PFSK-1 (cell line): ENCODE measurements around the gene ANKRD34A.

ENCODE experiments used
- FOXP2 ChIP-seq: optimal IDR thresholded peaks from 2 replicates; pipeline ENCODE3; 2011; ENCODE audit warnings: borderline replicate concordance, control low read depth, inconsistent platforms; ENCODE audit not compliant: insufficient read depth; ENCODE audit errors: extremely low read length, extremely low read depth
- POLR2AphosphoS5 ChIP-seq: IDR thresholded peaks from 2 replicates; pipeline ENCODE4 v1.6.1; 2012; ENCODE audit warnings: low read depth, mild to moderate bottlenecking, control low read depth, low read length, moderate library complexity
- SIN3A ChIP-seq: IDR thresholded peaks from 2 replicates; pipeline ENCODE4 v1.6.1; 2012; ENCODE audit warnings: mild to moderate bottlenecking, low read length, moderate library complexity, borderline replicate concordance; ENCODE audit not compliant: insufficient read depth
- TAF1 ChIP-seq: IDR thresholded peaks from 2 replicates; pipeline ENCODE4 v1.6.1; 2012; ENCODE audit warnings: low read length, control low read depth, borderline replicate concordance; ENCODE audit not compliant: insufficient read depth
- TF ChIP-seq, protein P1 (sequence below), 2 experiments: IDR thresholded peaks; 2 replicates each; pipeline versions ENCODE4 v1.6.1 to v1.8.0; 2011 to 2012; ENCODE audit warnings: low read depth in 2 of 2, low read length in 2 of 2, control low read depth in 1 of 2, inconsistent platforms in 1 of 2, mild to moderate bottlenecking in 1 of 2, moderate library complexity in 1 of 2; ENCODE audit not compliant: insufficient read depth in 1 of 2

ANKRD34A gene

DNA sequence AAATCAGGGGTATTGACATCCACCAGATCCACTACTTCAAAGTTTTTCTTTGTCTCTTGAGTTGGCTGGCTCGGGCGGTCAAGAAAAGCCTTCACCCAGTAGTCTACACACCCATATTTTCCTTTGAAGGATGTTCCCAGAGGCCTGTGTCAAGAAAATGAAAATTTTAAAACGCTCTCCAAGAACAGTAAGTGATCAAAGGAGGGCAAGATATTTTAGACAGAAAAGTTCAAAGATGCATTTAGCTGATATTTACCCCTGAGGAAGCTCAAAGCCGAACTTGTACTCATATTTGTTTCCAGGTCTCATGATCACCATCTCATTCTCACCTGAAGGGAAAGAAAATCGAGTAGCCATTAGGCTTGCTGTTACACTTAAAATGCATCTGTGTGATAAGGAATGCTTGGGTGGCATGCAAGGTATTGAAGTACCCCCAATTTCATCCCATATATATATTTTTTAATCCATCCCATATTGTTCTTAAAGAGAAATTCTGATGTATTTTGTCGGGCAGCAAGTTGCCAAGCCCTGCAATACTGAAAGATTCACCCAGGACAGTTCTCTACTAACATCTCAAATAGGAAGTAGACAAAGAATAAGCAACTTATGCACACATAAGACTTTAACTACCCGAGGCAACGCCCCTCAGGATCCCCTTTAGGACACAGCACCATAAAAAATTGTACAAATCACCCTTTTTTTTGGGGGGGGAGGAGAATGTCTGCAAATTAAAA is 30.9 kb upstream of the ANKRD34A start:
- no peak for TF ChIP-seq POLR2AphosphoS5
- TF ChIP-seq TAF1: no peak
- TF ChIP-seq SIN3A: no peak
- TF ChIP-seq, protein P1, sequence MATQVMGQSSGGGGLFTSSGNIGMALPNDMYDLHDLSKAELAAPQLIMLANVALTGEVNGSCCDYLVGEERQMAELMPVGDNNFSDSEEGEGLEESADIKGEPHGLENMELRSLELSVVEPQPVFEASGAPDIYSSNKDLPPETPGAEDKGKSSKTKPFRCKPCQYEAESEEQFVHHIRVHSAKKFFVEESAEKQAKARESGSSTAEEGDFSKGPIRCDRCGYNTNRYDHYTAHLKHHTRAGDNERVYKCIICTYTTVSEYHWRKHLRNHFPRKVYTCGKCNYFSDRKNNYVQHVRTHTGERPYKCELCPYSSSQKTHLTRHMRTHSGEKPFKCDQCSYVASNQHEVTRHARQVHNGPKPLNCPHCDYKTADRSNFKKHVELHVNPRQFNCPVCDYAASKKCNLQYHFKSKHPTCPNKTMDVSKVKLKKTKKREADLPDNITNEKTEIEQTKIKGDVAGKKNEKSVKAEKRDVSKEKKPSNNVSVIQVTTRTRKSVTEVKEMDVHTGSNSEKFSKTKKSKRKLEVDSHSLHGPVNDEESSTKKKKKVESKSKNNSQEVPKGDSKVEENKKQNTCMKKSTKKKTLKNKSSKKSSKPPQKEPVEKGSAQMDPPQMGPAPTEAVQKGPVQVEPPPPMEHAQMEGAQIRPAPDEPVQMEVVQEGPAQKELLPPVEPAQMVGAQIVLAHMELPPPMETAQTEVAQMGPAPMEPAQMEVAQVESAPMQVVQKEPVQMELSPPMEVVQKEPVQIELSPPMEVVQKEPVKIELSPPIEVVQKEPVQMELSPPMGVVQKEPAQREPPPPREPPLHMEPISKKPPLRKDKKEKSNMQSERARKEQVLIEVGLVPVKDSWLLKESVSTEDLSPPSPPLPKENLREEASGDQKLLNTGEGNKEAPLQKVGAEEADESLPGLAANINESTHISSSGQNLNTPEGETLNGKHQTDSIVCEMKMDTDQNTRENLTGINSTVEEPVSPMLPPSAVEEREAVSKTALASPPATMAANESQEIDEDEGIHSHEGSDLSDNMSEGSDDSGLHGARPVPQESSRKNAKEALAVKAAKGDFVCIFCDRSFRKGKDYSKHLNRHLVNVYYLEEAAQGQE (IDR thresholded peaks at IDR 0.05; ENCODE audit: insufficient read depth in 1 of 2, low read depth in 2 of 2, low read length in 2 of 2): no peak

DNA sequence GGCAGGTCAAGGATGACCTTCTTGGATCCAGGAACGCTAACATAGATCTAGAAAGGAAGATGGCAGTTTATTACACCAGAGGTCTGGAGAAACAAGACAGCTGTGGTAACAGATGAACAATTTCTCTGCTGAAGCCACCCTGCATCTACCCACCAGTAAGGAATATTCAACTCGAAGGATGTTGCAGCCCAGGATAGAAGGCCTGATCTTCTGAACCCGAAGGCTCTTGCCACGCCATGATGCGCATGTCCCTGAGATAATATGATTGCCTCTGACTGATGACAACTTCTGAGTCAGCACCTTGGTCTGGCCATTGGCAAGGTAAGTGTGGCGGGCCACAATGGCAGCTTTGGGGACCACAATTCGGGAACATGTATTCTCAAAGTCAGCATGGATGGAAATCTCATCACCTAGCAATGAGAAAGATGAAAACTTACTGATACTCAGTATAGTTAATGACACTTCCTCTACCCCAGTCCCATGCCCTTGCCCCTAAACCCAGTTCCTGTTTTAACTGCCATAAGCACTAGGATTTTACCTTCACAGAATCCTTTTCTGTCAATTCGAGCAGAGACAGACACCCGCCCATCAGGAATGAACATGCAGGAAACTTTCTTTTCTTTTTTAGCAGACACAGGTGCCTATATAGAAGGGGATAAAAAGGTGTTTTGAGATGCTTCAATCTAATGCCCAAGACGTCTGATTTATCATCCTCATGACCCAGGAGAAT is 30.2 kb upstream of the ANKRD34A start:
- no peak for TF ChIP-seq POLR2AphosphoS5

DNA sequence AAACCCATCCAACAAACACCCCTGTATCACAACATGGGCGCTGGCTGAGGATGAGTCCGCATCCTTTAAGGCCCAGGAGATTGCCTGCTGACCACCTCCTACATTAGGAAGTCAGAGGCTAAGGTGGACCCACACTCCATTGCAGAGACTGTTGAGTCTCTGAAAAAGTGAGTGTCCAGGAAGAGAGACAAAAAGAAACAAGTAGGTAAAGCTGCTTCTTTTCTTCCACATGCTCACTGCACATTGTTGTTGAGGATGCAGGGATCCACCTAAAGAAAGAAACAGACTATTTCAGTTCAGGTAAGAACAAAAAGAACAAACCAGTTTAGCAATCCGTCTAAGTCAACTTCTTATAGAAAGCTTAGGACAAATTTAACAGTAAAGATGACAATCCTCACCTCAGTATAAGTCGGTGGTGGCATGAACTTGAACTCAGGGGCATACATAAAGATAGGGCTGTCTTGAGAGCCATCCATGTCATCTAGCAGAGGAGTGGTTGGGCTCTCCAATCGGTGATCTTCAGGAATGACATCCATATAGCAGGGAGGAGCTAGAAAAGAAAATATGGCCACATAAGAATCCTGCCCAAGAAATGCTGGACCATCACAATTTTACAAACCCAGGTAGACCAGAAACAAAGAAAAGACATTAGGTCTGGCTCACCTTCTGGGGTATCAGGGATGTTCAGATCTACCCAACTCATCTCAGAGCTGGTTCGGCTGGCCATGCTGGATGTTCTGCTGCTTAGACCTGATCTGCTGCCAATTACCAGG is 29.4 kb upstream of the ANKRD34A start:
- TF ChIP-seq TAF1 (no peak), POLR2AphosphoS5 (no peak; the same call in 1 of the 2 replicates), FOXP2 (no peak), SIN3A (no peak)
- TF ChIP-seq, protein P1 (IDR thresholded peaks at IDR 0.05; ENCODE audit: insufficient read depth in 1 of 2, low read depth in 2 of 2, low read length in 2 of 2): no peak

DNA sequence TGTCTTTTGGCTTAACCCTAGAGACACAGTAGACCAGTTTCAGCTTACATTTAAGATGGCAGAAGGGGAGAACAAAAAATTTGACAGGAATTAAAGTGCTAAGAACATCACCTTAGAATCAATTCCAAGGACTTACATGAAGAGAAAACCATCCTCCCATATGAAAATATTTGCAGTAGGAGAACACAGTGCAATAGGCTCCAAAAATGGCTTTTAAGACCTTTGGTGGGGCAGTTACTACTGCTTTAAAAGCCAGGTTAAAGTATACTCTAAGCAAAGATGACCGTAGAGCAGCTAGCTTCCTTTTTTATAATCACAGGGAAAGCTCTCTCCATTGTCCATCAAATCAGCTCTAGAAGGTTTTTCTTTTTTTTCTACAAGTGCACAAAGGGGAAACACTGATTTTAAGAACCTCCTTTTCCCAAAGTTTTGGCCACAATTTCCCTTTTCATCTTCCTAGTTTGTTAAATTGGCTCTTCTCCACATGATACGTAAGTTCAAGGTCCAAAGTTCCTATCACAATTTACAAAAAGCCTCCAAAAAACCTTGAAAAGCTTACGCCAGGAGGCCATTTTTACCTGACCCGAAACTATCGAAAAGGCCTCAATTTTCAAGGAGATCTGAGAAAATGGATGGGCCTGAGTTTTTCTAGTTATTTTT is 28.7 kb upstream of the ANKRD34A start:
- TF ChIP-seq FOXP2 (no peak), POLR2AphosphoS5 (no peak)

DNA sequence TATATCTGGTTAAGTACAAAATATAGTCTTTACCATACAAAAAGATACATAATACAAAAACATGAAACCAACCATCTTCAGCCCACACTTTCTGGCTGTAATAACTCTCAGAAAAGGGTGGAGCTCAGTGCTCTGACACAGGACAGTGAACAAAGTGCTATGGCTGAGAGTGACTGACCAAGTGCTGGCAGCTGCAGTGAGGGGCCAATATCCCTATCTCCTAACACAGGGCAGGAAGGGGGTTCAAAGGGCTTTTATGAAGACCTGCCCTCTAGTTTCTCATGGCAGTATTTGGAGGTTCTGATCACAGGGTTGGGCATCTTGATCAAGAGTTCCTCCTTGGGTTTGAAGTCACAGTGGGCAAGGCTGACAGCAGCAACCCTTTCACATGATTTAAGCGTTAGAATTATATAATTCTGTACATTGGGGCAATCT is 28.1 kb upstream of the ANKRD34A start:
- no peak for TF ChIP-seq SIN3A
- TF ChIP-seq, protein P1 (IDR thresholded peaks at IDR 0.05; ENCODE audit: insufficient read depth in 1 of 2, low read depth in 2 of 2, low read length in 2 of 2): no peak
- no peak for TF ChIP-seq TAF1
- TF ChIP-seq POLR2AphosphoS5: no peak
- no peak for TF ChIP-seq FOXP2
